Cardiac fibroblast (primary cell): ENCODE measurements around the gene GPR32.
"Not testable (repeated sequence)": the region's sequence is repeated elsewhere in the genome, so short reads cannot be mapped to it uniquely, and the experiment has no call there.

Experiments
- DNase-seq, 2 donors: peaks; one replicate each; pipeline versions ENCODE4 v3.0.0 to v3.0.0-alpha.2; 2010; ENCODE audit warnings: low read depth in 2 of 2
- H3K4me3 ChIP-seq, 2 donors: replicated peaks in 1 of 2; 1 replicate in 1 of 2; 2 replicates in 1 of 2; pipeline ENCODE4 v1.5.1; 2011; ENCODE audit warnings: low read depth in 2 of 2, low read length in 2 of 2, mild to moderate bottlenecking in 2 of 2, moderate library complexity in 1 of 2
- CTCF ChIP-seq: IDR thresholded peaks from one replicate; pipeline ENCODE4 v1.5.1; 2011; ENCODE audit warnings: low read depth, mild to moderate bottlenecking, low read length, inconsistent platforms

Gene GPR32

GRCh38 chr19:50770164-50770563 lies at the start of gene GPR32:
Gene GPR32, plus strand, starts transcription at chr19:50770464. Its CDS starts 137 bp downstream, at chr19:50770601.
- not testable (repeated sequence) for DNase-seq, H3K4me3 ChIP-seq

- DNase-seq = peak in 1 of 2 donors; percentile 42
- TF ChIP-seq CTCF = no peak
- no peak overlapping the region for H3K4me3 ChIP-seq
These were observed 49.3 kb upstream of the GPR32 start for GRCh38 chr19:50720921-50721381.

GRCh38 chr19:50721441-50722137 lies 48.7 kb upstream of the GPR32 start:
- no peak overlapping the region for H3K4me3 ChIP-seq
- DNase-seq = no peak
- no peak for TF ChIP-seq CTCF

- DNase-seq = no peak
- no peak for TF ChIP-seq CTCF
- peak overlapping the region; percentile 19 to 61 for H3K4me3 ChIP-seq
These were observed 47.9 kb upstream of the GPR32 start for GRCh38 chr19:50722201-50723013.

- DNase-seq = peak; percentile 61 to 84
- no peak for TF ChIP-seq CTCF
These were observed 47.2 kb upstream of the GPR32 start, which contains the start of gene CLEC11A for GRCh38 chr19:50723069-50723468. Gene CLEC11A, plus strand, starts transcription at chr19:50723364. Its CDS starts 162 bp downstream, at chr19:50723526.

GRCh38 chr19:50723735-50724521 lies 46.3 kb upstream of the GPR32 start:
- H3K4me3 ChIP-seq = peak overlapping the region; percentile 61 to 69
- DNase-seq = no peak
- TF ChIP-seq CTCF = no peak

More at GRCh38 chr19:50723069-50723468, 47.2 kb upstream of the GPR32 start, which contains the start of gene CLEC11A:
- peak within 1 kb of the TSS; percentile 61 to 69 for H3K4me3 ChIP-seq
